HG02884 (cell line): ENCODE measurements around the gene DAGLA.

Source experiments
- ATAC-seq: cut with Tn5 transposase; IDR thresholded peaks from one replicate; pipeline ENCODE4 v1.9.1; 2021; ENCODE audit warnings: mild to moderate bottlenecking, moderate library complexity; ENCODE audit not compliant: unreplicated experiment

Gene DAGLA

GRCh38 chr11:61793083-61793828 is 113.1 kb downstream of the DAGLA start:
- no peak for ATAC-seq

GRCh38 chr11:61793829-61794204 is 113.6 kb downstream of the DAGLA start:
- ATAC-seq = no peak

GRCh38 chr11:61794579-61794978 is 114.4 kb downstream of the DAGLA start:
- ATAC-seq = no peak

GRCh38 chr11:61795459-61795858 is 115.3 kb downstream of the DAGLA start:
- no peak for ATAC-seq

- ATAC-seq = no peak
These were observed 115.8 kb downstream of the DAGLA start for GRCh38 chr11:61795876-61796526.
